Measurements from ENCODE around the gene CABLES1. TPM values are rescaled to one million over a fixed set of nuclear protein-coding genes. Genes with fewer than 3 reads are reported as not detected.
"Not testable (repeated sequence)": the region's sequence is repeated elsewhere in the genome, so short reads cannot be mapped to it uniquely, and the experiment has no call there.

Gene CABLES1
- total RNA-seq, 1 experiment from 2014 or later = 1.9 TPM

GRCh38 chr18:23266717-23267446, 131.6 kb downstream of the CABLES1 start:
- no peak for DNase-seq (ENCODE audit: low read depth)

- DNase-seq (ENCODE audit: low read depth) = no peak
These were observed 132.1 kb downstream of the CABLES1 start for GRCh38 chr18:23267447-23267776.

DNA sequence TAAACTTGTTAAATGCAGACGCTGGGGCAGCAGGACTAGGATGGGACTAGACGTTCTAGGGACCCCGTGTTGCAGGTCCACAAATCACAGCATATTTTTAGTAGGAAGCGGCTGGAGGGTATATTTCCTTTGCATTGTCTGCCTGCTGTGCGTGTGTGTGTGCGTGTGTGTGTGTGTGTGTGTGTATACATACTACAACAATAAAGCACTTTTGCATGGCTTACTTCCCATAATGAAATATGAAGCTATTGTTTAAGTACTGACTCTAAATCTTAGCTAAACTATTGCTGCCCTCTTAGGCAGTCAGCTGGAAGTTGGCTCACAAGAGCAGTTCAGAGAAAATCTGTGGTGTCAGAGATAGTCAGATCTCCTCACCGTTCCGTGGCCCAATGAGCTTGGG, 133.4 kb downstream of the CABLES1 start:
- no peak for DNase-seq (ENCODE audit: low read depth)

DNA sequence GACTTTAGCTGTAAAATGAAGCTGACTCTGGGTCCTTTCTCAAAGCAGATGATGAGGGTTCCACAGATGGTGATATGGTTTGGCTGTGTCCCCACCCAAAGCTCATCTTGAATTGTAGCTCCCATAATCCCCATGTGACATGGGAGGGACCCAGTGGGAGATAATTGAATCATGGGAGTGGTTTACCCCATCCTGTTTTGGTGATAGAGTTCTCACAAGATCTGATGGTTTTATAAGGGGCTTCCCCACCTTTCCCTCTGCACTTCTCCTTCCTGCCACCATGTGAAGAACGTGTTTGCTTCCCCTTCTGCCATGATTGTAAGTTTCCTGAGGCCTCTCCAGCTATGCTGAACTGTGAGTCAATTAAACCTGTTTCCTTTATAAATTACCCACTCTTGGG, 133.8 kb downstream of the CABLES1 start:
- not testable (repeated sequence) for DNase-seq (ENCODE audit: low read depth)

DNA sequence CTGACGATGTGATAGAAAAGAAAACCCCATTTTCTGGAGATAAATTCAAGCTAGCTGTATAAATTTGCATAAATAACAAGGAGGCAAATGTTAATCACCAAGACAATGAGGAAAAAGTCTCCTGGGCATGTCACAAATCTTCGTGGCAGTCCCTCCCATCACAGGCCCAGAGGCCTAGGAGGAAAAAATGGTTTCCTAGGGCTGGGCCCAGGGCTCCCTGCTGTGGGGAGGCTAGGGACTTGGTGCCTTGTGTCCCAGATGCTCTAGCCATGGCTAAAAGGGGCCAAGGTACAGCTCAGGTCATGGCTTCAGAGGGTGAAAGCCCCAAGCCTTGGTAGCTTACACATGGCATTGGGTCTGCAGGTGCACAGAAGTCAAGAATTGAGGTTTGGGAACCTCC, 134.6 kb downstream of the CABLES1 start:
- DNase-seq (ENCODE audit: low read depth) = no peak

GRCh38 chr18:23270986-23271680, 135.8 kb downstream of the CABLES1 start:
- DNase-seq (ENCODE audit: low read depth) = no peak

DNA sequence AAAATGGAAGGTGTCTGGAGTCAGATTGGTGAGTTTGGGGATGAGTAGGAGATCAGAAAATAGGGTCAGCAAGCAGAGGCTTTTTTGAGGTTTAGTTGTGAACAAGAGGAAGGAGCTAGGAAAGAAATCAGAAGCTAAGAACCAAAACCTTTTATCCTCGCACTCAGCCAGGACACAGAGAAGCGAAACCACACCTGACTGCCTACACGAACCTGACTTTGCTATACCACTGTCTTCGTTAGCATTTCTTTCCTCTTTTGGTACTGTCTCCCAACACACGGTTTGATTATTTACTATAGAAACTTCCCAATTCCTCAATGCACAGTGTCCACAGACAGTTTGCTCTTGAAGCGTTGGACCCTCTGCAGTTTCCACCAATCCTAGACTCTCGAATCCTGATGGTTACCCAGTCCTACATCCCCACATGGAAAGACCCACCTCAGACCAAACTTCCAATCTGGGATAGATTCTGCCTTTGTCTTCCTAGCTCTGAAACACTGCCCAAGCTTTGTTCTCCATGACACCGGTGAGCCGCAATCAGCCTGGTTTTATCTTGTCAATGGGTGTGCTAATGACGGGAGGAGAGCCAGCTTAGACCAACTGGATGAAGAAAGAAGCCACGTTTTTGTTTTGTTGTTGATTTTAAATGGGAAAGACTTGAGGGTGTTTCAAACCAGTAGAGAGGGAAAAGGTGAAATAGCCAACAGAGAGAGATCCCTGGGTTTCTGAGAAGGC, 137.4 kb downstream of the CABLES1 start:
- no peak for DNase-seq (ENCODE audit: low read depth)

DNA sequence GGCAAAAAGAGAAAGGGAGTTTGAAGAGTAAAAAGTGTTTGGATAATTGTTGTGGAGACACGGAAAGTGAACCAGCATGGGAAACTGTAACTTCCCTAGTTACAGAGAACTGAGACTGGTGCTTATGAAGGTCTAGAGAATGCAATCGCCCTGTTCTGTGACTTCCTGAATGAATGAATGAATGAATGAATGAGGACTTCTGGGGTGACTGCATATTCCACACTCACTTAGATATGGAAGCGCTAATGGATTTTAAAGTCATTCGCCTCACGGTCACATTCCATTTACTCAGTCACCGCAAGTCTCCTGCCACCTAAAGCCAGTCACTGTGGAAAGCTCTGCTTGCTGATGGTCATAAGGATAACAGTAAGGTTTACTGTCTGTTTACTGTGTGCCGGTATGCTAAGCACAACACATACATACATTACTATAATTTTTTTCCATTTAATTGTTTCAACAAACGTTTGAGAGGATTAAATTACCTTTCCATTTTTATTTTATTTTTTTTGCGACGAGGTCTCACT, 138.2 kb downstream of the CABLES1 start:
- DNase-seq (ENCODE audit: low read depth) = no peak

DNA sequence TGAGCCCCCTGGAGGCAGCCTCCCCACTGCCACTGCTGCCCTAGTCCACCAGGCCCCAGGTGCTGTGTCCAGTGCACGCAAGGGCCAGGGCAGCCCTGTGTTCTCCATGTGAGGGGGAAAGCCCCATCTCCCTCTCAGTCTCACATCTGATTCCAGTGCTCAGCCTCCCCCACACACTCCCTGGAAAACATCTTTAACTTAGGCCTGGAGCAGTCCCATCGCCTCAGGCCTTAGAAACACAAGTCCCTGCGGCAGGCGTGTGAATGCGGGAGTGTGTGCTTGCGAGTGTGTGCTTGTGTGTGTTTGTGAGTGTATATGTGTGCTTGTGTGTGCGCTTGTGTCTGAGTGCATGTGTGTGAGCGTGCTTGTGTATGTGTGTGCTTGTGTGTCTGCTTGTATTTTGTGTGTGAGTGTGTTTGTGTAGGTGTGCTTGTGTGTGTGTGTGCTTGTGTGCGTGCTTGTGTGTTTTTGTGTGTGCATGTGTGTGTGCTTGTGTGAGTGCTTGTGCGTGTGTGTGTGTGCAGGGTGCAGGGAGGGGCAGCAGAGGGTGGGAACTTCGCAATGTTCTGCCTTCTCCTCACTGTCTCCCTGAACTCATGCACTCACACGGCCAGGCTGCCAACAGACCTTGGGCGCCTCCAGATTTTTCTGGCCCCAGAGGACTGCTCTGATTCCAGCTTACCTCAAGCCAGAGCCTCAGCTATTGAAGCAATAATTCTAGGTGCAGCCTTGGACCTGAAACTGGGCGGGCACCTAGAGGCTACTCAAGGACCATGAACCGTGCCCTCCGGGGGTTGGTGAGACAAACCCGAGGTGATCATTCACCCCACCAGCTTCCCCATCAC, 139.6 kb downstream of the CABLES1 start:
- DNase-seq (ENCODE audit: low read depth) = no peak

DNA sequence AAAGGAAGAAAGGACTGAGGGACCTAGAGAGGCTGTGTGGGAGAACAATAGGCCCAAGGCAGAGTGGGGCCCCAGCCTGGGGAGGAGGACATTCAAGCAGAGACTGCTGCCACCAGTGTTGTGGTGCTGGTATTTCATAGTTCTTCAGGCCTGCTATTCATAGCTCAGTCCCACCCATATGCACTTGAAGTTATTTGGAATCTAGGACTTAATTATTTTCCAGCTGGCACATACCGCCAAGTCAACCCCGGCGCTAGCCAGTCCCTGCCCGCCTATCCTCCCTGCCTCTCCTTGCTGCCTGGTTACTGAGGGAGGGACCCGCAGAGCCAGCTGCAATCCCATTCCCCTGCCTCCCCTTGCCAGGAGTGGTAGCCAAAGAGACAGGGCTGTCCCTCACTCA, 141.2 kb downstream of the CABLES1 start:
- DNase-seq (ENCODE audit: low read depth) = no peak

DNA sequence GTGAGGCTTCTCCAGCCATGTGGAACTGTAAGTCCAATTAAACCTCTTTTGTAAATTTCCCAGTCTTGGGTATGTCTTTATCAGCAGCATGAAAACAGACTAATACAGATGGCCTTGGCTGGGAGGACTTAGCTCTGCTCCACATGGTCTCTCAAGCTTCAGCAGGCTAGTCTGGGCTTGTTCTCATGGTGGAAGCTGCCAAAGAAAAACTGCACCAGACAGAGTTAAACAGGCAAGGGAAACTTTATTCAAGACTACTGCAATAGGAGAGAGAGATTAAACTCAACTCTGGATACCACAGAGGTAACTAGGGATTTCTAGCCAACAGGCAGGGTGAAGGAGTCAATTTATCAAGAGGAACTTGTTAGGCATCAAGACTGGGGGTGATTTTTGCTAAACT, 142.1 kb downstream of the CABLES1 start:
- DNase-seq (ENCODE audit: low read depth) = no peak

GRCh38 chr18:23279931-23280330, 144.6 kb downstream of the CABLES1 start:
- DNase-seq (ENCODE audit: low read depth) = no peak

GRCh38 chr18:23280844-23281243, 145.6 kb downstream of the CABLES1 start:
- no peak for DNase-seq (ENCODE audit: low read depth)

DNA sequence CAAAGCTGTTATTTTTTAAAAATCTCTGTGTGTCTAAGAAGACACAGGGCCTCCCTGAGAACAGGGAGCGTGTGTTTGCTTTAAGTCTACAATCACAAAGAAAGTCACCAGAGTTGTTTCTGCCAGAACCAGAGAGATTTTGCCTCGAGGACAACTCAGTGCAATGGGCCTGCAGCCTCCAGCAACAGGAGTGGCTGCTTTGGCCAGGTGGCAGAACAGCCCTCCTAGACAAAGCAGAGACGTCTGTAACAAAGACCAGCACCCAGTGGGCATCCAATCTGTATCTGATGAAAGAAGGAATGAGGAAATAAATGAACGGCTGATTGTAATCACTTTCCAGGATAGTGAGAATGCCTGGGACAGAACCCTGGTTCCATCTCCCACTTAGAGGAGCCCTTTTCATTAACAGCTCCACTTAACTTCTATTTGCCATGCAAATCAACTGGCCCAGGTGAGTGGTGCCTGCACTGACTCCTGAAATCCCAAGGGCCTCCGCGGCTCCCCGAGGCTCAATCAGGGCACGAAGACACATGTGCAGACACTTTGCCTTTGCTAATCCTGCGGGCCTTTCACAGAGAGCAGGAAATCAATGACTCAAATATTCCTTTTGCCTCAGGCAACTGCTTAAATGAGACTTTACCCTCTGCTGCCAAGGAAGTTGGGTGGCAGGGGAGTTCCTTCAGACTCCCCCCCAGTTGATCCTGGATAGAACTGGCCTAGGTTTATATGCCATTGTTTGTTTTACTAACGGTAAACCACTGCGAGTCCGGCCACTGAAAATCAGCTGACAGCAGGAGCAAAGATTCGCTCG, 146.5 kb downstream of the CABLES1 start:
- peak; percentile 92 for DNase-seq (ENCODE audit: low read depth)

- DNase-seq (ENCODE audit: low read depth) = no peak
These were observed 147.1 kb downstream of the CABLES1 start for GRCh38 chr18:23282437-23282781.

GRCh38 chr18:23283916-23284430, 148.7 kb downstream of the CABLES1 start:
- DNase-seq (ENCODE audit: low read depth) = peak; percentile 50

DNA sequence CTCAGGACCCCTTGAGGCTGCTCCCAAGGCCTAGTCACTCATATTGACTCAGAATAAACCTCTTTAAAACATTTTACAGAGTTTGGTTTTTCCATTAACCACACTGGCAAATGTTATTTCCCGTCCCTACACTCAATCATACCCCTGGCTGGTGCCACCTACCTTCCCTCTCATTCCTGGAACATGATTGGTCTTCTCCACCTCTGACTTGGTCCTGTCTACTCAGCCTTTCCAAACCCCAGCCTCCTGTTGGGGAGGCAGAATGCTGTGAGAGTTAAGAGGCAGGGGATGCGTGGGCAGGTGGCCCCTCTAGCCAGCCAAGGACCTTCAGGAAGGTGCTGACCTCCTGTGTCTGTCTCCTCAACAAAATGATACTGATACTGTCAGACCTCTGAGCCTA, 149.3 kb downstream of the CABLES1 start:
- DNase-seq (ENCODE audit: low read depth) = no peak

DNA sequence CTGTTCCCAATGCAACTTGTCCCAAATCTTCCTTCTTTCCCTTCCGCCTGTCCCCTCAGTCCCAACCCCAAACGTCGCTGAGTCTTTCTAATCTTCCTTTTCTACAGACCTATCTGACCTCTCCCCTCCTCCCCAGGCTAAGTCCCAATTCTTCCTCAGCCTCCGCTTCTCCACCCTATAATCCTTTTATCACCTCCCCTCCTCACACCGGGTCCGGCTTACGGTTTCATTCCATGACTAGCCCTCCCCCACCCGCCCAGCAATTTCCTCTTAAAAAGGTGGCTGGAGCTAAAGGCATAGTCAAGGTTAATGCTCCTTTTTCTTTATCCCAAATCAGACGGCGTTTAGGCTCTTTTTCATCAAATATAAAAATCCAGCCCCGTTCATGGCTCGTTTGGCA, 150.3 kb downstream of the CABLES1 start:
- not testable (repeated sequence) for DNase-seq (ENCODE audit: low read depth)

- peak; percentile 40 for DNase-seq (ENCODE audit: low read depth)
These were observed 156.3 kb downstream of the CABLES1 start for GRCh38 chr18:23291456-23292205.

- no peak for DNase-seq (ENCODE audit: low read depth)
These were observed 165.0 kb downstream of the CABLES1 start for GRCh38 chr18:23300231-23300805.
